CMK (cell line): ENCODE data around the gene UNC93A.
"Not testable (repeated sequence)": the region's sequence is repeated elsewhere in the genome, so short reads cannot be mapped to it uniquely, and the experiment has no call there.

Experiments
- DNase-seq: peaks from one replicate; pipeline ENCODE4 v3.0.0-alpha.2; 2010; ENCODE audit warnings: low read depth

The UNC93A gene

DNA sequence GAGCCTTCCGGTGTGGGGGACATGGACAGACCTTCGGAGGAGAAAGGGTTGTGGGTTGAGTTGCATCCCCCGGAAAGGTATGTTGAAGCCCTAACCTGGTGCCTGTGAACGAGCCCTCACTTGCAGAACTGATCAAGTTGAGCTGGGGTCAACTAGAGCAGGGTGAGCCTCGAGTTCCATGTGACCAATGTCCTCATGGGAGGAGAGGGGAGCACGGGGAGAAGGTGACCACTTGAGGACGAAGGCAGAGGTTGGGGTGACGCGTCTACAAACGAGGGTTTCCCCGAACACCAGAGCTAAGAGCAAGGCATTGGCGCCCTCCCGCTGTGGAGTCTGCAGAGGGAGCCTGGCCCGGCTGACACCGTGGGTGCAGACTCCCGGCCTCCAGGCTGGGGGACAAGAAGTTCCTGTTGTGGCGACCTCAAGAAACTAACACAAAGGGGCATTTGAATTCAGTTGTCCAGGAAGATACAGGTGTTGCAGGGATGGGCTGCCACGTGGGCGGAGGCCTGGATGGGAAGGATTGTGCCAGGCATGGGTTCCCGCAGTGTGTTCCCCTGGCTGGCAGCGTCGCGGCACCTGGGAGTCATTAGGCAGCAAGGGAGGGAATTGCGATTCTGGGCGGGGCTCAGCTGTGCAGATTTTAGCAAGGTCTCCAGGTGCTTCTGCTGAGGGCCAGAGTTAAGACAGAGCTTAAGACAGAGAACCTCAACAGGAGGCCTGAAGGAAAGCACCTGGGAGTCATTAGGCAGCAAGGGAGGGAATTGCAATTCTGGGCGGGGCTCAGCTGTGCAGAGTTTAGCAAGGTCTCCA is 20.4 kb upstream of the UNC93A start:
- DNase-seq: no peak

DNA sequence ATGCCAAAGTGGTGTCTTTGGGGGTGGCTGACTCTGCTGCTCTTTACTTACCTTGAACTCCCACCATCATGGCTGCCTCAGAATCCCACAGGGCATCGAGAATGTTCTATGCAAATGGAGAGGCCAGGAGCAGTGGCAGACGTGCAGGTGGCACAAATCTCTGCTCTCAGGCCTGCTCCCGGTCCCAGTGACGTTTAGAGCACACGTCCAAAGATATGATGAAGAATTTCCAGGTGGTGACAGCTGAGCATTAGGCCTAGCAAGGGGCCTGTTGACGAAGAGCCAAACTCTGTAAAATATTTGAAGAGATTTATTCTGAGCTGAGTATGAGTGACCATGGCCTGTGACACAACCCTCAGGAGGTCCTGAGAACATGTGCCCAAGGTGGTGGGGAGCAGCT is 19.0 kb upstream of the UNC93A start:
- no peak for DNase-seq

DNA sequence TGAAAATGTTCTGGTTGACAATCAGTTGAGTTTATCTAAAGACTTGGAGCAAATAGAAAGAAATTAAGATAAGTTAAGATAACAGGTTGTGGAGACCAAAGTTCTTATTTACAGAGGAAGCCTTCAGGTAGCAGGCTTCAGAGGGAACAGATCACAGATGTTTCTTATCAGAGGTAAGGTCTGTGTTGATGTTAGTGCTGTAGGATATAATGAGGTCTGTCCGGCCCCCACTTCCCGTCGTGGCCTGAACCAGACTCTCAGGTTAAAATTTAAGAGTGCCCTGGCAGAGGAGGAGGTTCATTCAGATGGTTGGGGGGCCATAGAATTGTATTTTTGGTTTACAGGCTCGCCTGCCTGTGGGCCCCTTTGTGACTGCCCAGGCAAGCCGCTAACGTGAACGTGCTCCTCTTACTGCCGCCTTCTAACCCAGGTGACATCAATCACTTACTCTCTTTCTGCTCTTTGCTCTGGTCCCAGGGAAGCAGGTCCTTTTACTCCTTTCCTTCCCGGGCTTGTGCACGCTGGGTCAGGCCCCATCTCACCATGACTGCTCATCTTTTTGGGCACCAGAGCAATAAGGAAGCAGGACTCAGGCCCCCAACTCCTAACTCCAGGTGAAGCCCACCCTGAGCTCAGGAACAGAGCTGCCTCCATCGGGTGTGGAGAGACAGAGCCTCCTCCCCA is 18.3 kb upstream of the UNC93A start:
- DNase-seq: no peak

DNA sequence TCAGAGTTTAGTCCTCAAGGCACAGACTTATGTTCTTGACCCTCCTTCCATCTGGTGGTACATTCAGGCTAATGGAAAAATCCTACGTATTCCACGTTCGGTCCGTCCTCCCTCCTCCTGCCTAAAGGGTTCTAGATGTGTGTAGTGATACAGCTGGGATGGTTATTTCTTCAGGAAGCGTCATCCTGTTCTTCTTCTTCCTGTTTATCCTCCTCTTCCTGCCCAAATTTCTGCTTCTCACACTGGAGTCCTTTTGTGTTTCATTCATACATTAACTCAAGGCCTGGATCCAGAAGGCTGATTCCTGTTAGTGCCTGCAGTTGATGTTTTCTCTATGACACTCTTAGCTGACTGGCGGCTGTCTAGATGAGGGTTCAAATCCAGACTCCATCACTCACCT is 16.8 kb upstream of the UNC93A start:
- DNase-seq: no peak

DNA sequence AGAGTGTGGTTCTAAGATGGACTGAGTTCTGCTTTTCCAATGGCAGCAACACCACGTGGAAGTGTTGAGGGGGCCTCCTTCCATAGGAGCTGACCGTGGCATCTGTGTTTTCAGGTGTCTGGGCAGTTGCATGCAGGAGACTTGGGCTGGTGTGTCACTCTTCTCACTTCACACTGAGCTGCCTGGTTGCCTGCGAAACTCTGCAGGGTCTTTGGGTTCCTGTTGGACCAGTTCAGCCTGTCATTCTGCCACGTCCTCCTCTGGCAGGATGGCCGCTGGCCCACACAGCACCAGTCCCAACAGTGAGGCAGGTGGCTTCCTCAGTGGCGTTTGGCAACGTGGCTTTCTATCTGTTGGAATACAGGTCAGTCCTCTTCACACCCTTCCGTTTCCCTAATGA is 16.1 kb upstream of the UNC93A start:
- DNase-seq: no peak

DNA sequence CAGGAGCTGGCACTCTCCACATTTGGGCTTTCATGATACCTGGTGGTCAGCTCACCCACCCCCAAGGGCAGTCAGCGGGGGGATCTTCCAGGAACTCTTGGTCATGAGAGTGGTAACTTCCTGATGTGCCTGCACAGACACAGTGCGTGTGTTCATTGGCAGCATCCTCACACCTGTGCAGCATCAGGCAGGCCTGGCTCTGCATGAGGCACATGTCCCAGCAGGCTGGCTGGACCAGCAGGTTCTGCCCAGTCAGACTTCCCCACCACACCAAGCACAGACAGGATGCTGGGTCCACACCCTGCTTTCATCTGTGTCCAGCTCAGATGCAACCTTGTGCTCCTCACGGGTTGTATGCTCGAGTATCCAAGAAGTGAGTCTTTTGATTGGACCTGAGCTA is 15.7 kb upstream of the UNC93A start:
- no peak for DNase-seq

DNA sequence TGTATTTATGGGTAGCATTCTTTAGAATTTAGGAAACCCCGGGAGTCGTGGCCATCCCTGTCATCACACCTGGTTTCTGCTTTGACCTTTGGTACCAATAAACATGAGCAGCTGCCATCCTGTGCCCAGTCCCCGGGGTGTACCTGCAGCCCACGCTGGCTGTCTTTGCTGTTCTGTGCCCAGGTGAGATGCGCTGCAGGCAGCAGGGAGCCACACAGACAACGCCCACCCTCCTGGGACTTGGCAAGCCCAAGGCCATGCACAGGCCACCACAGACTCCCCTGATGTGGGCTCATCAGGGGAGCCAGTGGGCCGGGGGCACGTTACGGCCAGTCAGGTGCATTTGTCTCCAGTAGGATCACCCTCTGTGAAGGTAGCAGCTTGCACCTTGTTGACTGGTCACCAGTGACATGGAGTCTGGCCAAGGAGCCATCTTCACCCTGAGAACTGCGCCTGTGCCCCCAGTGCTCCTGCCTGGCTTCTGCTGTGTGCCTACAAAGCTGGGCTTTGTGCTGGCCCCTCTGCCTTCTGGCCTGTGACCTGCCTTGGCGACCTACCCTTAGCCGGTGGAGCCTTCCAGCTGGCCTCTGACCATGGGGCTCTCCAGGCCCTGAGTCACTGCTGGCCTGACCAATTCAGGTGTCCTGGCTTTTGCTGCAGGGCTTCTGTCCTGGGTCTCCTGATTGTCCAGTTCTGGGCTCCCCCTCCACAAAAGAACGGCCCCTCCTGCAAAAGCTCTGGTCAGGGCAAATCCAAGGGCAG is 14.2 kb upstream of the UNC93A start:
- no peak for DNase-seq

DNA sequence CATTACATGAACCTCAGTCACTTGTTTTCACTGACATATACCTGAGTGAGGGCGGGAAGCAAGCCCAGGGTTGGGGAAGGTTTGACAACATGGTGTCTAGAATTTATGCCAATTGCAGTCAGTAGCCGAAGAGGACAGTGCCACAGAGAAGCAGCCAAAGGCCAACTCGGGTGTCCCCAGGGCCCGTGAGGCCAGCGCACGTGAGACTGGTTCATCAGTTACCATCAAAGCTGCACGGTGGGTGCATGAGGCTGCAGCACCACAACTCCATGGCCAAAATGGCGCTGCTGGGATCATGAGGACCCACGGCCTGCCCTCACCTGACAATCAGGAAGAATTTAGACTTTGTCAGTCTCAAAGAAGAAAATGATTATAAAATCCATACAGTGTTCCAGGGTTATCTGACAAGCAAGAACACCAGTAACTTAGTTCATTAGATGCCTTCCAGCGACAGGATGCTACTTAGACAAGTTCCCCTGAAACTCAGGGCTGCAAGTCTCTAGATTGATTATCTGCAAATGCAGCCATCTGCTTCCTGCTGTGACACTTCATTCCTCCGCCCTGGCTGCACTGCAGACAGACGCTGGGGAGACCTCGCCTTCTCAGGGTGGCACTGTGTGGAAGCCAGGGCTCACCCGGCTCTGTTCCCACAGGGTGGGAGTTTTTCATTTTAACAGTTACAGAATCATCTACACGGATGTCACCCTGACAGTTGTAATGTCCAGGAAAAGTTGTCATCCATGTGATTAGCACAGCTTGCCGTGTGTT is 12.8 kb upstream of the UNC93A start:
- DNase-seq: not testable (repeated sequence)

DNA sequence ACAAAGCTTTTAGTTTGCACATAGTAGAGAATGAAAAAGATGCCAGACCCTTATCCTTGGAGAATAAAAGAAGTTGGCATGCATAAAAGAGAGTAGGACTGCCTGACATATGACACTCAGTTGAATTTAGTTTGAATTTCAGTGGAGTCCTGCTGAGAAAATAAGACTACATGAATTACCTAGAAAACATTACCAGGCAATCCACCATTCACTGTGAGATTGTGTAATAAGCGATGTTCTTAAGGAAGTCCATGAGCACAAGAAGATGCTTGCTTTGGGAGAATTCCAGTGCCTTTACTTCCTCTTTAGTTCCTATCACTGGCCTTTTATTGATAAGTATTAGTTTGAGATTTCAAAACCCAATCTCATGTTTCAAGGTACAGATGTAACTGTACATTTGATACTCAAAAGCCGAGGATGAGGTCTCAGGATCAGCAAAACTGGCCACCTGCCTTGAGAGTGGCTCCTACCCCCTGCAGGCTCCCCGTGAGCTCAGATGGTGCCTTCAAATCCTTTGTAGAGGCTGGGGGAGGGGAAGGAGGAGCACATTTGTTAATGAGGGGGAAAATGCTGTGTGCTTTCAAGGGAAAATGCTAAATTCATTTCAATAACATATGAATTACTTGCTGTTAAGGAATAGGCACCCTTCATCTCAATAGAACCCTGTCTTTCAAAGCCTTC is 11.2 kb upstream of the UNC93A start:
- no peak for DNase-seq

DNA sequence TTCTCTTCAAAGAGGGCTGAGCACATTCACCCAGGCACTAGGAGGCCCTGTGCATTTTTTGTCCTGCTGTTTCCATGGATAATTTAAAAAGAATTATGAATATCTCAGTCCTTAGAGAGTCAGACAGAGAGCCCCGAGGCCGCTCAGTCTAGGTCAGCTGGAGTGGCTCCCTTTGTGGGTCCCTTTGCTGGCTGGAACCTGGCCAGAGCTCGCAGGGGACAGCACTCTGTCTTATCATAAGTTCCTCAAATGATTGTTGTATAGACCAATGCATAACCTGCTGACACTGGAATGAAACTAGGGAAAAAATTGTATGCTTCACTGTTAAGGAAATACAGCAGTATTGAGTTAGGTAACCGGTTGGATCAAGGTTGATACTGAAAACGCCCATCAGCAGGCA is 10.6 kb upstream of the UNC93A start:
- DNase-seq: not testable (repeated sequence)

DNA sequence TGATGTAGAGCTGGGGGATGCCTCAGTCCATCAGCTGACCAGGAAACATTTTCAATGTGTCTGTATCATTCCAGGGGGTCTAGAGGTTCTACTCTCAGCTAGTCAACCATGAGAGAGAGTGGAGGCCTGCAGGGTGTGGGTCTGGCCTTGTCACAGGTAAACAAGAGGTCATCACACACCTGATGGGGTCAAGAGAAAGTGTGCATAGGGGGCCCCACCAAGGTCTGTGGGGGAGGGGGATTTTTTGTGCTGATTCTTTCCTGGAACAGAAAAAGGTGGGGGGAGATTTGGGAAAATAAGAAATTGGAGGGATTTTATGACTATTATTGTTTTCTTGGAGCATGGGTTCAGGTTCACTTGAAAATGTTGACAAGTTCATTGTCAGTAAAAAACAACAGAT is 8.9 kb upstream of the UNC93A start:
- no peak for DNase-seq

DNA sequence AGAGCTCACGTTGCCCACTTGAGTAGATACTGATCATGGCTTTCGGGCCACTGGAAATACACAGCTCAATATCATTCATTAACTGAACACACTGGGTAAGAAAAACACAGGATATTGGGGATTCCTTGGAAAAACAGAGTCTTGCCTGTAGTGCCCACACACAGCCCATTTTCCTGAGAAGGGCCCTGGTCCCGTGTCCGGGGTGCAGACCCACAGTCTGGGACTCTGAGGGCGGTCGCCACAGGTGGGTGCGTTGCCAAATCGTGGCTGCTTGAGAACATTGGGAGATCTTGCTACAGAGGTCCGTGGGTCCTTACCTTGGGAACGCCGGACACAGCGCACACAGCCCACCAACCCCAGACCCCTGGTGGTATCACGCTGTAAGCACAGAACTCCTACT is 6.5 kb upstream of the UNC93A start:
- DNase-seq: not testable (repeated sequence)

DNA sequence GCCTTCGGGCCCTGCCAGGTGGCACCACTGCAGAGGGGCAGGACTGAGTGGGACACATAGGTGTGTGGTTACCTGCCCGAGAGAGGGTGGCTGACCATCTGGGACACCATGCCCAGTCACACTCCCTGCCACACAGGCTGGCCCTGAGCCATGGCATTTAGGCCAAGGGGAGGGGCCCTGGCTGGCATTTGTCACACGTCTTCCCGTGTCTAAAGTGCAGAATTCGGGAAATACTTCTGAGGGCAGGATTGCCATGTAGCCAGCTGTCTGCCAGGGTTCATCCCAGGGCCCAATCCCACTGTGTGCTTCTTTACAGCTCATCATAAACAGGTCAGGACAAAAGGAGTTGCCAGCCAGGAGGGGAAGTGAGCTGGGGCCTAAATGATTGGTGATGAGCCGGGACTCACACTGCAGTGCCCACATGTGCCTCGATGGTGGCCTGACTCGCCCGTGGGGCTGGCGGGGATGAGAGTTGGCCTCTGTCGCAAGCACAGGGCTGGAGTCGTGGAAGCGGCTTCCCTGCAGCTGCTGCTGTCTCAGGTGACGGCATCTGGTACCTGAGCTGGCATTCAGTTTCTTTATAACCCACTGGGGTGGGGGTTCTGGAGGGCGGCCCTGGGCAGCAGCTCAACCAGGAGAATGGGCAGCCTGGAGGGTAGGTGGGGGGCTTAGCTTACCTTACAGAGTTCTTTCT is 5.9 kb upstream of the UNC93A start:
- no peak for DNase-seq

DNA sequence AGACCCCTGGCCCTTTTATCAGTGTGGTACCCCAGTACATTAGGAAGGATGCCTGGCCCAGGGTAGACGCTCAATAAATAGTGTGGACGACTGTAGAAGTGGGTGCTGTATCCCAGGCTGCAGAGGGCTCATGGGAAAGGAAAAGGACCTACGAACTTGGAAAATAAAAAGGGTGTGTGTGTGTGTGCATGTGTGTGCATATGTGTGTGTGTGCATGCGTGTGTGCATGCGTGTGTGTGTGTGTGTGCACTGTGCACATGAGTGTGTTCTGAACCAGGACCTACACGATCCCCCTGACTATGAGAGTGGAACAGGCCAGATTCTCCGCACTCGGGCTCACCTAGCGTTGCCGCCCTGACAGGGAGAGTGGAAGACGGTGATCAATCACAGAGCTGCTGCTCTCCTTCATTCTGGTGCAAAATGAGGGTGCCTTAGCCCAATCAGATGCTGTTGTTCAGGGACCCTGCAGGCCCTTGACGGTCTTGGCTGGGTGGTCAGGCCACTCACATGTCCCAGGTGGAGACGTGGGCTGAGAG is 3.5 kb upstream of the UNC93A start:
- DNase-seq: no peak

DNA sequence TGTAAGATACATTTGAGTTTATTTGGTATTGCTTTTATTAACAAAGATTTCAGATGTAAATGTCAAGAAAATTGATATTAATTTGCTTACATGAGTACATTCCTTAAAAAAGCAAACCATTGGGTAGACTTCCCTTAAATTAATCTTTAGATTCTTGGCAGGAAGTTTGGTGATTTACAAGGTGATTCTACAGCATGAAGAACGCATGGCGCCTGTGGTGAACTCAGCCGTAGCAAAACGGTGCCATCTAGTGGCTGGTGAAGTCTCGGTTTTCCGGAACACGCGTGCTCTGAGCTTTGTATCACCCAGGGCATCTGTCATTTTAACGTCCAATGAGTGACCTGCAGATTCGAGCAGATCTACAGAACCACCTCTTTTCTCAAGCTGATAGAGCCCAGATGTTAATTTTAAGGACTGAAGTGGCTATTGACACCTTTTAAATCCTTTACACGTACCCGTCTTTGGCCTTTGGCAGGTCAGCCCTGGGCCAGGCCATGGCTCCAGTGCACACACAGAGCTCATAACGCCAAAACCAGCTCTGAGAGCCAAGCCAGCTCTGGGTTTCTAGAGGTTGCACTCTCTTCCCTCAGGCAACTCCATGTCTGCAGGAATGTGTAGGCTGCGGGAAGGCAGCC is 2.4 kb upstream of the UNC93A start:
- DNase-seq: not testable (repeated sequence)

DNA sequence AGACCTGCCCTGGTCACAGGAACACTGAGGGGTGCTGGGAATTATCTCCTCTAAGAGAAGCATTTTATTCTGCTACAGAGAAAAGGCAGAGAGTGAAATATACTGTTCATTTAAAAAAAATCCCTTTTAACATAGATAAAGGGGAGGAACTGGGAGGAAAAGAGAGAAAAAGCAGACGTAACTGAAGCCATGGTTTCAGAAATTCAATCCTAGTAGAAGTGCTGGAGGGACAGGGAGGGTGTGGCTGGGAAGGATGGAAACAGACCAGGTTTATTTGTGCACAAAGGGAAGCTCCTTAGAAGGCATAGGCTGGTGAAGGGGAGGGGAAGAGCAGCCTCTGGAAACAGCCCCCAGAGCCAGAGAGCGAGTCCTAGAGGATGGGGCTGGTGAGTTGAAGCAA is 1.8 kb upstream of the UNC93A start:
- DNase-seq: not testable (repeated sequence)

DNA sequence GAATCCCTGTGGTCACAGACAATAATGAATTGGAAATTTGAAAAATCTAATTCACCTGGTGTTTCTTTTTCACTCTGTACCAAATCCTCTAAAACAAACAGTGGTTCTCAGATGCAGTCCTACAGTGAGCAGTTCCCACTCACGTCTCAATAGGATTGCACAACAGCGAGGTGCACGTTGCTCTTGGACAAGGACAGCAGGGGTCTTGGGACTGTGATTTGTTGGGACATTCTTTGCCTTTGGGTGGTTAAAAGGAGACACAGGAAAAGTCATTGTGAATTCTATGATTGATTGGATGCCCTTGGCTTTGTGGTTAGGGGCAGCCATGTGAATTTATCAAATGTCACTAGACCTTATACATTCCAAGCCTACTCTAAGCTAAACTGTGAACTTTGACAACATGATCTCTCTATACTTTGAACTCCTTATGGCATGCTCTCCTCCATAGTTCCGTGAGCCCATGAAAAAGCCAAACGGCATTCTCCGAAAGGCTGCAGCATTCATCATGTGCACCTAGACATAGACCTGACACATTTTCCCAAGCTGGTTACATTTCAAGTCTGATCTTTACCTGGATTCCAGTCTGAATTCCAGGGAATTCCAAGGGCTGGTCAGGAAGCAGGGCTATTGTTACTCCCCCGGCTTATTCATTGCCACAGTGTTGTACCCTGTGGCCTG is 647 bp downstream of the UNC93A start:
- DNase-seq: no peak

DNA sequence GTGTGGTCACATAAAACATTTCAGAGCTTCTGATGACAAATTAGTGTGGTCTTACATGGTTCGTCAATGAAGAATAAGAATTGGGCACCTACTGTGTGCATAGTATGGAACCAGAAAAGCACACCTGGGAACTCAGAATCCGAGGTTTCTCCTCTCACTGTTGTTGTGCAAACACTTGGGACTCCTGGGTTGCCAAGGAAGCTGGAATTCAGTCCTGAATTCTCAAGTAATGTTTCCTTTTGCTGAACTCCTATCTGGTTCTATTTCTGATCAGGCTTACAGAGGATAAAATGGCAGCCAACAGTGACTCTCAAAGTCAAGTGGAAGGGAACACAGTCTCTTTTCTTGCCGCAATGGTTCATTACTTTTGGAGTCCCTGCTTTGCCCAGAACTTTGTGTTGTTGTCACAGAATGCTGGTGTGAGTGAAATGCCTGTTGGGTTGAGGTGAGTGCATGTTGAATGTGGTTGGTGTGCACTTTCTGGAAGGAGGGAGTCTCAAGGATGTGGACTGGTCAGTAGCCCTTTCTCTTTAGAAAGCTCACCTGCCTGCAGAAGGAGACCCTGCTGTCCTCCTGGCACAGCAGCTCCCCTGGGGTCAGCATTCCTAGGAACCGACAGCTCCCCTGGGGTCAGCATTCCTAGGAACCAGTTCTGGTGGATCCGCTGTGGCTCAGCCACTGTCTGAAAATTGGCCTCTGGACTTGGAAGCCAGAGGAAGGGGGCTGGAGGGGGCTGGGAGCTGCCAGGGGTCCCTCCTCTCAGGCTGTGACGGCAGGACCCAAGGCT is 1.4 kb downstream of the UNC93A start:
- DNase-seq: no peak

DNA sequence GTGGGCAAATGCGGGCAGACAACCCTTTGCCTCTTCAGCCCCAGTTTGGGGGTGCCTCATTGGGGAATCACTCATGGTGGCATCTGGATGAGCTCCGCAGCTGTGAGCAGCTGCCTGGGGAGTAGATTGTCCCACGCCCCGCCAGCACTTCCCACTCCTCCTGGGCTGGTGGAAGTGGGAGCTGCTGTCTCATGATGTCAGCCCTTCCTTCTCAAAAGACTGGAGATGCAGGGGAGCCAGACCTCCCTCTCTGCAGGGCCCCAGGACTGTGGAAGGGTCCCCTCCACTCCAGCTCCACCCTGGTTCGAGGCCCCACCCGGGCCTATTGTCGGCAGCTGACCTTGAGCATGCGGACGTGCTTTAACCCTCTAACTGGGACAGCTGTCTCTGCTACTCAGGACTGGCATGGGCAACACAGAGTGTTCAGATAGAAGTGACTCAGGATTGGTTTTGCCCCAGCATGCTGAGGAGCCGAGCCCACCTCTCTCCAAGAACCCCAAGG is 2.0 kb downstream of the UNC93A start:
- no peak for DNase-seq
